Right lobe of liver (tissue), 6 donors: Measurements from ENCODE around the gene ALDH1A1. TPM values are rescaled to one million over a fixed set of nuclear protein-coding genes. Genes with fewer than 3 reads are reported as not detected.

Source experiments
- ATAC-seq, 4 donors: fragments of 200-7000 bp; cut with Tn5 transposase; one replicate each; pipeline ENCODE4 v1.9.1; 2020; ENCODE audit warnings: mild to moderate bottlenecking in 4 of 4, moderate library complexity in 4 of 4
- DNase-seq, 3 donors: peaks; one replicate each; pipeline ENCODE4 v3.0.0-alpha.2; 2020
- H3K27ac ChIP-seq, 3 donors: fragments of 200-600 bp; one replicate each; pipeline ENCODE4 v1.8.0; 2022
- H3K27me3 ChIP-seq, 2 donors: fragments of 200-600 bp; one replicate each; pipeline ENCODE4 v1.8.0; 2022
- H3K36me3 ChIP-seq, 4 donors: fragments of 200-600 bp; sonication (generic) in 1 of 4; one replicate each; pipeline versions ENCODE4 v1.5.1 to v1.8.0; 2017 to 2022; ENCODE audit warnings: control low read depth in 1 of 4
- H3K4me1 ChIP-seq, 4 donors: fragments of 200-600 bp; sonication (generic) in 1 of 4; one replicate each; pipeline versions ENCODE4 v1.5.1 to v1.8.0; 2017 to 2022; ENCODE audit warnings: control low read depth in 1 of 4
- H3K4me3 ChIP-seq, 3 donors: fragments of 200-600 bp; one replicate each; pipeline ENCODE4 v1.8.0; 2022
- H3K9me3 ChIP-seq, 4 donors: fragments of 200-600 bp; sonication (generic) in 1 of 4; one replicate each; pipeline versions ENCODE4 v1.5.1 to v1.8.0; 2017 to 2022; ENCODE audit warnings: control low read depth in 1 of 4
- CTCF ChIP-seq, 4 donors: fragments of 200-600 bp in 3 of 4; fragments of 450-650 bp in 1 of 4; IDR thresholded peaks; one replicate each; pipeline versions ENCODE4 v1.5.1 to v1.8.0; 2016 to 2022; ENCODE audit warnings: antibody characterized with exemption in 4 of 4, mild to moderate bottlenecking in 2 of 4
- POLR2A ChIP-seq: fragments of 450-650 bp; IDR thresholded peaks from one replicate; pipeline ENCODE4 v1.6.1; 2017; ENCODE audit warnings: antibody characterized with exemption, mild to moderate bottlenecking
- WGBS: methylation state at CpG from one replicate; pipeline ENCODE4 v1.1.6; 2018; ENCODE audit warnings: low coverage, low lambda C conversion rate; ENCODE audit not compliant: insufficient coverage; ENCODE audit errors: missing lambda C conversion rate; 5-methylcytosine and 5-hydroxymethylcytosine counted together
- intact Hi-C, 2 donors: fragments of 100-400 bp; cut with DNase I; formaldehyde crosslinking; loops; one replicate each; pipeline versions ENCODE4 v1.11.2 to v1.14.1; 2022
- total RNA-seq, 6 experiments: library from RNA; depleted of rRNA in 2 of 6; stranded (reverse); fragments of >200 nt in 2 of 6; fragmentation: NEBNext Ultra II Directional in 3 of 6; extraction: Animal tissue kit (Norgen Biotek cat#: 25700) in 3 of 6; gene quantifications; one replicate each; pipeline versions ENCODE4 v1.1.0 to v1.2.4, GENCODE V29; 2016 to 2023
- donor health status: DM: no; HTN: yes; CAD: no.
- donor health status: DM: no; HTN: no; CAD: no.
- donor health status: DM: no; HTN: no; CAD: no.
- donor health status: DM: no; HTN: yes; CAD: no.
- donor health status: DM: no; HTN: yes; CAD: no.

ALDH1A1 gene
- total RNA-seq, 6 experiments from 2014 or later: 309 to 1,702 (median 521) TPM

GRCh38 chr9:72978744-72979143, 25.9 kb upstream of the ALDH1A1 start:
- peak; percentile 15 to 63 (median 28) for ATAC-seq
- intact Hi-C loops: no loop called here
- Histone ChIP-seq H3K36me3 (no peaks in the 10 kb centered on the region), H3K4me1 (peaks cover 0 to 49% (median 20%) of the 10 kb centered on the region in 4 donors), H3K4me3 (no peak overlapping the region), H3K9me3 (no peaks in the 10 kb centered on the region), H3K27me3 (no peaks in the 10 kb centered on the region), H3K27ac (peak overlapping the region in 2 of 3 donors; percentile 16 to 91)
- DNase-seq: no peak
- 21% methylated on average over 1 of the region's 1 CpG for WGBS
- TF ChIP-seq CTCF (IDR thresholded peaks at IDR 0.05) (no peak), POLR2A (no peak)

DNA sequence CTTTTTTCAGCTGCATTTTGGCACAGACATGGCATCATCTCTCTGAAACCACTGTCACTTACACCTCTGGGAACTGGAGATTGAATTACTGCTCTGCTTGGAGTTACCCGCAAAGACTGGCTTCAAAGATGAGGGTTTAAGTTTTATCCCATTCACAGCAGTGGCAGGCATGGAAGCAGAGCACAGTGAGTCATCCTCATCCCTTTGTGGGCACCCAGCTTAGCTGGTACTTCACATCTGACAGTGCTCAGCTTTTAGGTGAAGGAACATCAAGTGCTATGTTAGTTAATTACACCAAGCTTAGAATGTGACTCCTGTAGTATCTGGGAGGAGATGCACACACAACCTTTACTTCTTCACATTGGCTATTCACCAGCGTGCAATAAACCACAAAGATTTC, 24.8 kb upstream of the ALDH1A1 start:
- DNase-seq (no peak), ATAC-seq (peak in 2 of 4 donors; percentile 13 to 32)
- no peak overlapping the region for H3K4me3 ChIP-seq
- 86% methylated on average over 2 of the region's 2 CpGs for WGBS
- TF ChIP-seq CTCF (IDR thresholded peaks at IDR 0.05) (no peak), POLR2A (no peak)
- peaks cover 0 to 41% (median 16%) of the 10 kb centered on the region in 4 donors for H3K4me1 ChIP-seq
- H3K27ac ChIP-seq: no peak overlapping the region
- no peaks in the 10 kb centered on the region for H3K36me3 ChIP-seq
- H3K9me3 ChIP-seq: no peaks in the 10 kb centered on the region
- no peaks in the 10 kb centered on the region for H3K27me3 ChIP-seq
- intact Hi-C loops: no loop called here

GRCh38 chr9:72974501-72974900, 21.6 kb upstream of the ALDH1A1 start:
- Histone ChIP-seq H3K36me3 (no peaks in the 10 kb centered on the region), H3K9me3 (no peaks in the 10 kb centered on the region), H3K4me1 (peaks cover 0 to 17% (median 7%) of the 10 kb centered on the region in 4 donors), H3K27me3 (no peaks in the 10 kb centered on the region), H3K4me3 (no peak overlapping the region), H3K27ac (no peak overlapping the region)
- ATAC-seq: no peak
- TF ChIP-seq CTCF (IDR thresholded peaks at IDR 0.05) (no peak), POLR2A (no peak)
- DNase-seq: no peak
- intact Hi-C loops: no loop called here

GRCh38 chr9:72972636-72973035, 19.8 kb upstream of the ALDH1A1 start:
- TF ChIP-seq POLR2A: no peak
- no peak for TF ChIP-seq CTCF (IDR thresholded peaks at IDR 0.05)
- DNase-seq: no peak
- Histone ChIP-seq H3K9me3 (no peaks in the 10 kb centered on the region), H3K27me3 (no peaks in the 10 kb centered on the region), H3K36me3 (no peaks in the 10 kb centered on the region), H3K4me3 (no peak overlapping the region), H3K4me1 (no peaks in the 10 kb centered on the region), H3K27ac (no peak overlapping the region)
- no peak for ATAC-seq
- 82% methylated on average over 2 of the region's 2 CpGs for WGBS
- intact Hi-C loops: no loop called here

GRCh38 chr9:72971411-72971810, 18.6 kb upstream of the ALDH1A1 start:
- Histone ChIP-seq H3K9me3 (no peaks in the 10 kb centered on the region), H3K4me3 (no peak overlapping the region), H3K27me3 (no peaks in the 10 kb centered on the region), H3K4me1 (no peaks in the 10 kb centered on the region), H3K36me3 (no peaks in the 10 kb centered on the region), H3K27ac (no peak overlapping the region)
- TF ChIP-seq CTCF (IDR thresholded peaks at IDR 0.05): no peak
- no peak for TF ChIP-seq POLR2A
- ATAC-seq: peak in 2 of 4 donors; percentile 30 to 37
- intact Hi-C loops: no loop called here
- no peak for DNase-seq
- 51% methylated on average over 2 of the region's 2 CpGs for WGBS
